ENCODE data around the gene LPO.

DNA sequence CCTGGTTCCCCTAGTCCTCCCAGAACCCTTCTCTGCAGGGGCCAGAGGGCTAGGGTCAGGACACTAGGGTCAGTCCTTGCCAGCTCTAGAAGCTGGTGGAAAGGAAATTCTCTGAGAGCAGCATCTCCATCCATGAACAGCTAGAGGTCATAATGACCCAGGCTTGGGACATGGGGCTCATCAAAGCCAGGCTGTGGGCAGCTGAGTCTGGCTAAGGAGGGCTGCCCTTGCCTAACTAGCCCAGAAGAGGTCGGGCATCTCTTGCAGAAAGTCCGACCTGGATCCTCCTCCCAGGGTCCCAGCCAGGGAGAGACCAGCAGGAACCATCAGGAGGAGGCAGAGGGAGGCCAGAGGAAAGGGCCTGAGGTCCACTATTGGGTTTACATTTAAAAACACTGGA is 38.0 kb downstream of the LPO start:
- TF ChIP-seq EZH2 (IDR thresholded peaks at IDR 0.05; ENCODE audit: borderline replicate concordance, low read depth, low read length, severe bottlenecking) (no peak), POLR2A (IDR thresholded peaks at IDR 0.05; ENCODE audit: low read depth, low read length) (no peak), GATA2 (IDR thresholded peaks at IDR 0.05; ENCODE audit: insufficient read depth, insufficient read length, low read depth, low read length) (no peak), JUN (IDR thresholded peaks at IDR 0.05; ENCODE audit: borderline replicate concordance, insufficient read depth, insufficient read length, low read depth) (no peak)
- TF ChIP-seq, protein P1, sequence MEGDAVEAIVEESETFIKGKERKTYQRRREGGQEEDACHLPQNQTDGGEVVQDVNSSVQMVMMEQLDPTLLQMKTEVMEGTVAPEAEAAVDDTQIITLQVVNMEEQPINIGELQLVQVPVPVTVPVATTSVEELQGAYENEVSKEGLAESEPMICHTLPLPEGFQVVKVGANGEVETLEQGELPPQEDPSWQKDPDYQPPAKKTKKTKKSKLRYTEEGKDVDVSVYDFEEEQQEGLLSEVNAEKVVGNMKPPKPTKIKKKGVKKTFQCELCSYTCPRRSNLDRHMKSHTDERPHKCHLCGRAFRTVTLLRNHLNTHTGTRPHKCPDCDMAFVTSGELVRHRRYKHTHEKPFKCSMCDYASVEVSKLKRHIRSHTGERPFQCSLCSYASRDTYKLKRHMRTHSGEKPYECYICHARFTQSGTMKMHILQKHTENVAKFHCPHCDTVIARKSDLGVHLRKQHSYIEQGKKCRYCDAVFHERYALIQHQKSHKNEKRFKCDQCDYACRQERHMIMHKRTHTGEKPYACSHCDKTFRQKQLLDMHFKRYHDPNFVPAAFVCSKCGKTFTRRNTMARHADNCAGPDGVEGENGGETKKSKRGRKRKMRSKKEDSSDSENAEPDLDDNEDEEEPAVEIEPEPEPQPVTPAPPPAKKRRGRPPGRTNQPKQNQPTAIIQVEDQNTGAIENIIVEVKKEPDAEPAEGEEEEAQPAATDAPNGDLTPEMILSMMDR (IDR thresholded peaks at IDR 0.05; ENCODE audit: extremely low read depth in 1 of 2, insufficient read depth in 1 of 2, low read depth in 1 of 2, low read length in 2 of 2): no peak
- TF ChIP-seq, protein P2, sequence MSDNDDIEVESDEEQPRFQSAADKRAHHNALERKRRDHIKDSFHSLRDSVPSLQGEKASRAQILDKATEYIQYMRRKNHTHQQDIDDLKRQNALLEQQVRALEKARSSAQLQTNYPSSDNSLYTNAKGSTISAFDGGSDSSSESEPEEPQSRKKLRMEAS (IDR thresholded peaks at IDR 0.05; ENCODE audit: insufficient read depth, insufficient read length): no peak

All from endothelial cell of umbilical vein (primary cell).